Ascending aorta (tissue), 2 donors: ENCODE measurements around the gene NOL8. TPM values are rescaled to one million over a fixed set of nuclear protein-coding genes. Genes with fewer than 3 reads are reported as not detected.
A peak's percentile ranks its signal among the peaks of the same experiment; 100 is the strongest.

Experiments
- DNase-seq, 2 donors: peaks; one replicate each; pipeline ENCODE4 v3.0.0-alpha.2; 2019; ENCODE audit warnings: low spot score in 2 of 2
- H3K27ac ChIP-seq, 2 donors: fragments of 200-600 bp; sonication (generic); one replicate each; pipeline ENCODE4 v1.5.1; 2016 to 2017; ENCODE audit warnings: mild to moderate bottlenecking in 1 of 2
- H3K27me3 ChIP-seq: fragments of 200-600 bp; sonication (generic); one replicate; pipeline ENCODE4 v1.5.1; 2017
- H3K36me3 ChIP-seq, 2 donors: fragments of 200-600 bp; sonication (generic); one replicate each; pipeline ENCODE4 v1.5.1; 2016
- H3K4me1 ChIP-seq, 2 donors: fragments of 200-600 bp; sonication (generic); one replicate each; pipeline ENCODE4 v1.5.1; 2016 to 2017; ENCODE audit warnings: mild to moderate bottlenecking in 1 of 2
- H3K4me3 ChIP-seq, 2 donors: fragments of 200-600 bp; sonication (generic); one replicate each; pipeline ENCODE4 v1.5.1; 2016 to 2017; ENCODE audit warnings: mild to moderate bottlenecking in 1 of 2
- H3K9me3 ChIP-seq, 2 donors: fragments of 200-600 bp; sonication (generic); one replicate each; pipeline ENCODE4 v1.5.1; 2016
- CTCF ChIP-seq, 3 experiments: fragments of 200-600 bp in 2 of 3; fragments of 450-650 bp in 1 of 3; sonication (generic) in 2 of 3; IDR thresholded peaks; one replicate each; pipeline ENCODE4 v1.5.1; 2016 to 2019; ENCODE audit warnings: antibody characterized with exemption in 3 of 3, mild to moderate bottlenecking in 1 of 3, moderate library complexity in 1 of 3
- intact Hi-C: fragments of 100-400 bp; cut with DNase I; formaldehyde crosslinking; loops from one replicate; pipeline ENCODE4 v1.15.1; 2023
- total RNA-seq: library from RNA; depleted of rRNA; stranded (reverse); fragments of >200 nt; gene quantifications from one replicate; pipeline ENCODE4 v1.1.0, GENCODE V29; 2016

The NOL8 gene
- total RNA-seq, 1 donor from 2014 or later: 11.5 TPM

- peak; percentile 96 to 100 for DNase-seq
- Histone ChIP-seq H3K27ac (peak within 1 kb of the TSS; percentile 54 to 67), H3K9me3 (no peaks in the 10 kb centered on the region), H3K4me1 (peaks cover 8 to 12% of the 10 kb centered on the region in 2 donors), H3K4me3 (peak within 1 kb of the TSS; percentile 64 to 80), H3K27me3 (no peaks in the 10 kb centered on the region), H3K36me3 (peaks cover 7 to 20% of the 10 kb centered on the region in 2 donors)
- peak in 1 of 3 experiments; percentile 33 for TF ChIP-seq CTCF (IDR thresholded peaks at IDR 0.05)
- intact Hi-C loops: loop anchor here (1.0 to 5.0 kb wide), 6 partner anchors 32 to 469 kb away; partner anchors contain the start of genes BICD2, CENPP, IPPK and NOL8
Observed at GRCh38 chr9:92293452-92294296, 31.5 kb downstream of the NOL8 start, which contains the start of gene IARS1. Gene IARS1, minus strand, starts transcription at chr9:92293697. Its CDS starts 4,278 bp downstream, at chr9:92289419.

DNA sequence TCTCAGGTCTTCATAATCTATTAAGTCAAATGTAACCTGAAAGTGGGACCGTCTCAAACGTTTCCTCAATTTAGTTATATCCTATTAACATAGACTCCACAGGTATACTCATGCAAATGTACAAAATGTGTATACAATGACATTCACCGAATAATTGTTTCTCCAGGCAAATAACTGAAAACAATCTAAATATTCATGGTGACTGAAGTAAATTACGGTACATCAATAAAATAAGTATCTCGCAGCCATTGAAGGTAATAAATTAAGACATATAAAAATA, 32.1 kb downstream of the NOL8 start:
- peak overlapping the region; percentile 54 to 57 for H3K27ac ChIP-seq
- DNase-seq: no peak
- no peaks in the 10 kb centered on the region for H3K27me3 ChIP-seq
- peaks cover 8 to 12% of the 10 kb centered on the region in 2 donors for H3K4me1 ChIP-seq
- H3K9me3 ChIP-seq: no peaks in the 10 kb centered on the region
- TF ChIP-seq CTCF (IDR thresholded peaks at IDR 0.05): no peak
- peaks cover under 1 to 13% of the 10 kb centered on the region in 2 donors for H3K36me3 ChIP-seq
- H3K4me3 ChIP-seq: peak overlapping the region; percentile 64 to 80
- intact Hi-C loops: loop anchor here (1.0 to 5.0 kb wide), 5 partner anchors 32 to 469 kb away; partner anchors contain the start of genes BICD2, CENPP, IPPK and NOL8

DNA sequence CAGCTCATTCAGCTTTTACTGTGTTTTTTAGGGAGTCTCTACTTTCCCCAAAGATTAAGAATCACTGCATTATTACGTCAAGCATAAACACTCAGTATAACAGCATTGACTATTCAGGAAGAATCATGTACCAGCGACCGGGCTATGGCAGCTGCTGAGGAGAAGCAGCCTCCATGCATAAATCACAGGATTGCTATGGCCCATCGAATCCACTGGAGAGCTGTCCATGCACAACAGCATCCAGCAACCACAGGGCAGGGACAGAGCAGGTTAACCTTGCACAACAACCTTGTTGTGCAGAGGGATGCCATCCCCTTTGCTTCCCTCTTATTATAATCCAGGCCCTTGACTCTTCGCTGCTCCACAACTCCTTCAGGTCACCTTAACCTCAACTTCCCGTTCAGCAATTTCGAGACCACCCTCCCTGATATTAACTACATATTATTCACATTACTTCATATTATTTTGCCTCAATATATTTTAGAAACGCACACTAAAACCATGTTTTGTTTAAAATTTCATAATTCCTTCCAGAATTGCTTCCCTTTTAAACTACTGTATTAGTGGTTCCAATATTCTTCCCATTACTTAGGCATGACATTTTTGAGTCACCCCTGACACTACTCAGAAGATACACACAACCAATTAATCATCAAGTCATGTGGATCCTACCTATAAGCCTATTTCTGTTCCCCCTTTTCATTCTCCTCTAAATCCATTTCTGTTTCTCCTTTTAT, 32.6 kb downstream of the NOL8 start:
- H3K27me3 ChIP-seq: no peaks in the 10 kb centered on the region
- H3K4me3 ChIP-seq: peak overlapping the region; percentile 64 to 80
- no peaks in the 10 kb centered on the region for H3K9me3 ChIP-seq
- H3K4me1 ChIP-seq: peaks cover 8 to 12% of the 10 kb centered on the region in 2 donors
- H3K27ac ChIP-seq: peak overlapping the region in 1 of 2 donors; percentile 57
- peaks cover 0 to 10% of the 10 kb centered on the region in 2 donors for H3K36me3 ChIP-seq
- no peak for DNase-seq
- intact Hi-C loops: loop anchor here (1.0 to 5.0 kb wide), 5 partner anchors 33 to 470 kb away; partner anchors contain the start of genes BICD2, CENPP, IPPK and NOL8
- TF ChIP-seq CTCF (IDR thresholded peaks at IDR 0.05): no peak

DNA sequence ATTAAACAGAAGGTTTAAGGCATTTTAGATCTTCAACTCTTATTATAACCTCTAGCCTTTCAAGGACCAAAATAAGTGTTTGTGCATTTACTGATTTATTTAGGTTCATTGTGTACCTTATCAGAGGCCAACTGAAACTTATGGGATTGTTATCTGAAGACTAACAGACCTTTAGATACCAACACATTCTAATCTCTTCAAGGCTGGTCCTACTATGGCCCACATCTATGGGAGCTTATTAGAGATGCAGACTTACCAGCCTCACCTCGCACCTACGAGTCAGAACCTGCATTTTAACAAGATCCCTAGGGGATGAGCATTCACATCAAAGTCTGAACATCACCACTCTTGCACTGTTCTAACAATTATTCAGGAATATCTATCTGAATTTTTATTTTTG, 33.6 kb downstream of the NOL8 start:
- no peak overlapping the region for H3K4me3 ChIP-seq
- H3K27me3 ChIP-seq: no peaks in the 10 kb centered on the region
- peaks cover 0 to 13% of the 10 kb centered on the region in 2 donors for H3K36me3 ChIP-seq
- H3K4me1 ChIP-seq: peaks cover 8 to 12% of the 10 kb centered on the region in 2 donors
- H3K9me3 ChIP-seq: no peaks in the 10 kb centered on the region
- no peak for DNase-seq
- intact Hi-C loops: loop anchor here (5.0 kb wide), 1 partner anchor 471 kb away; the partner anchor contains the start of gene BICD2
- no peak for TF ChIP-seq CTCF (IDR thresholded peaks at IDR 0.05)
- H3K27ac ChIP-seq: no peak overlapping the region

DNA sequence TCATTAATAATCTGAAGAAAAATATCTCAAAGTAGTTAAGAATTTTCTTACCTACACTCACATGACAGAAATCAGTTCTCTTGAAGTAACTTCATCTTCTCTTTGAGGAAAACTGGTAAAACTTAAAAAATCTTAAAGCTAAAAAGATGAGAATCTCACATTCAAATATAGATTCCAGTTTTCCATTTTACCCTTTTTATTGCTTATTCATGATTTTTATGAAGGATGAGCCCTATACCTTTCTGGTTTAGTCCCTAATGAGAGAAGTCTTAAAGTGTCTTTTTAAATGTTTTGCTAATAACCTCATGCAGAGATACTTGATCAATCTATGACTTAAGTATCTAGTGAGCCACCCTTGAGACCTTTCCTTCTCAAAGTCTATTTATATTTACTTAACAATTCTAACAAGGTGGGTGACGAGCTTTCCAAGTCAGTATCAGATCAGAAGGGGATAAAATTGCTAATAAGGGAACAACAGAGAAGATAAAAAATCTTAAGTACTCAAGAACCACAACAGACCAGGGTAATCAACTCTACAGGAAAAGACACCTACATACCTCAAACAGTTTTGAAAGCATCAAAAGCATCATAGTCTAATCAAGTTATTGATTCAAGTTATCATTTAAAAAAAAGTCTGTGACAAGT, 34.2 kb downstream of the NOL8 start:
- no peak for DNase-seq
- H3K9me3 ChIP-seq: no peaks in the 10 kb centered on the region
- no peaks in the 10 kb centered on the region for H3K27me3 ChIP-seq
- H3K36me3 ChIP-seq: peaks cover 2 to 16% of the 10 kb centered on the region in 2 donors
- peaks cover 8 to 12% of the 10 kb centered on the region in 2 donors for H3K4me1 ChIP-seq
- TF ChIP-seq CTCF (IDR thresholded peaks at IDR 0.05): no peak
- no peak overlapping the region for H3K4me3 ChIP-seq
- H3K27ac ChIP-seq: no peak overlapping the region
- intact Hi-C loops: loop anchor here (5.0 kb wide), 1 partner anchor 471 kb away; the partner anchor contains the start of gene BICD2
